ENCODE measurements around the gene DNAJC18. TPM values are rescaled to one million over a fixed set of nuclear protein-coding genes. Genes with fewer than 3 reads are reported as not detected.

Gene DNAJC18
- total and polyA plus RNA-seq, 2 experiments from 2014 or later = 13.4 to 18.9 TPM

DNA sequence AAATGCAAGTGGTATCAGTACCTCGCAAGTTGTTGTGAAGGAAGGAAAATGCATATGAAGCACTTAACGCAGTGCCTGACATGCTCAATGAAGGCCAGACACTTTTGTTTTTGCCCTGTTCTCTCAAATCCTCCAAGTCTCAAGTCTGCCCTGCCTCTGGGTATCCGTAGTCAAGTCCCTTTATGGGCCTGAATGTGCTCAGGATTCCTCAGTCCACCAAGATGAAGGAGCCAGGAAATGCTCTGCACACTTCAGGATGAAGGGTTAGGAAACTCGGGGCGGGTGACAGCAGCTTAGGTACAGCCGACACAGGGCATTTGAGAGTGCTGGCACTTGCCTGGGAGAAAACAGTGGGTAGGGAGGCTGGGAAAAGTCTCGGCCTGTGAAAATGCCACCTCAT, 21.9 kb upstream of the DNAJC18 start:
- H3K27ac ChIP-seq (ENCODE audit: low read depth) = 0 out of 2 replicates have a peak overlapping the region, but pooled peaks have one; percentile 55
- H3K9me2 ChIP-seq (ENCODE audit: insufficient read depth) = no peaks in the 10 kb centered on the region
- Mint-ChIP-seq H3K27ac (no peak overlapping the region), H3K4me1 (peaks cover 33% of the 10 kb centered on the region), H3K4me3 (no peak overlapping the region), H3K36me3 (ENCODE audit: low read depth) (no peaks in the 10 kb centered on the region), H3K27me3 (ENCODE audit: insufficient read depth, low read depth, poor library complexity) (peaks cover 21% of the 10 kb centered on the region), H3K9me3 (no peaks in the 10 kb centered on the region)
- H3K27me3 ChIP-seq (ENCODE audit: insufficient read depth) = no peaks in the 10 kb centered on the region
- H4K20me1 ChIP-seq (replicated peaks; ENCODE audit: insufficient read depth) = no peaks in the 10 kb centered on the region
- peak overlapping the region; percentile 84; the same call in 1 of the 2 replicates for H2AFZ ChIP-seq
- ATAC-seq = no peak
- H3F3A ChIP-seq (replicated peaks; ENCODE audit: low read depth) = 0 out of 2 replicates have a peak, but pooled peaks cover 11% of the 10 kb centered on the region
- H3K4me3 ChIP-seq = no peak overlapping the region
- TF ChIP-seq ZNF331 (CRISPR knock-in tag; IDR thresholded peaks at IDR 0.05; ENCODE audit: low read depth) (no peak), CREB1 (CRISPR knock-in tag; IDR thresholded peaks at IDR 0.05; ENCODE audit: low read depth) (no peak), EZH2phosphoT487 (IDR thresholded peaks at IDR 0.05; ENCODE audit: unreplicated experiment) (no peak), ZNF114 (CRISPR knock-in tag; IDR thresholded peaks at IDR 0.05) (no peak), STAT1 (IDR thresholded peaks at IDR 0.05; ENCODE audit: unreplicated experiment) (no peak), POLR2AphosphoS5 (IDR thresholded peaks at IDR 0.05; ENCODE audit: low read depth) (no peak), NANOG (IDR thresholded peaks at IDR 0.05; ENCODE audit: borderline replicate concordance) (no peak), JUNB (IDR thresholded peaks at IDR 0.05; ENCODE audit: unreplicated experiment) (no peak), EZH2 (IDR thresholded peaks at IDR 0.05; ENCODE audit: low read depth, unreplicated experiment) (no peak)
- TF ChIP-seq, protein P1, sequence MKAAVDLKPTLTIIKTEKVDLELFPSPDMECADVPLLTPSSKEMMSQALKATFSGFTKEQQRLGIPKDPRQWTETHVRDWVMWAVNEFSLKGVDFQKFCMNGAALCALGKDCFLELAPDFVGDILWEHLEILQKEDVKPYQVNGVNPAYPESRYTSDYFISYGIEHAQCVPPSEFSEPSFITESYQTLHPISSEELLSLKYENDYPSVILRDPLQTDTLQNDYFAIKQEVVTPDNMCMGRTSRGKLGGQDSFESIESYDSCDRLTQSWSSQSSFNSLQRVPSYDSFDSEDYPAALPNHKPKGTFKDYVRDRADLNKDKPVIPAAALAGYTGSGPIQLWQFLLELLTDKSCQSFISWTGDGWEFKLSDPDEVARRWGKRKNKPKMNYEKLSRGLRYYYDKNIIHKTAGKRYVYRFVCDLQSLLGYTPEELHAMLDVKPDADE (IDR thresholded peaks at IDR 0.05) = no peak
- TF ChIP-seq, protein P2, sequence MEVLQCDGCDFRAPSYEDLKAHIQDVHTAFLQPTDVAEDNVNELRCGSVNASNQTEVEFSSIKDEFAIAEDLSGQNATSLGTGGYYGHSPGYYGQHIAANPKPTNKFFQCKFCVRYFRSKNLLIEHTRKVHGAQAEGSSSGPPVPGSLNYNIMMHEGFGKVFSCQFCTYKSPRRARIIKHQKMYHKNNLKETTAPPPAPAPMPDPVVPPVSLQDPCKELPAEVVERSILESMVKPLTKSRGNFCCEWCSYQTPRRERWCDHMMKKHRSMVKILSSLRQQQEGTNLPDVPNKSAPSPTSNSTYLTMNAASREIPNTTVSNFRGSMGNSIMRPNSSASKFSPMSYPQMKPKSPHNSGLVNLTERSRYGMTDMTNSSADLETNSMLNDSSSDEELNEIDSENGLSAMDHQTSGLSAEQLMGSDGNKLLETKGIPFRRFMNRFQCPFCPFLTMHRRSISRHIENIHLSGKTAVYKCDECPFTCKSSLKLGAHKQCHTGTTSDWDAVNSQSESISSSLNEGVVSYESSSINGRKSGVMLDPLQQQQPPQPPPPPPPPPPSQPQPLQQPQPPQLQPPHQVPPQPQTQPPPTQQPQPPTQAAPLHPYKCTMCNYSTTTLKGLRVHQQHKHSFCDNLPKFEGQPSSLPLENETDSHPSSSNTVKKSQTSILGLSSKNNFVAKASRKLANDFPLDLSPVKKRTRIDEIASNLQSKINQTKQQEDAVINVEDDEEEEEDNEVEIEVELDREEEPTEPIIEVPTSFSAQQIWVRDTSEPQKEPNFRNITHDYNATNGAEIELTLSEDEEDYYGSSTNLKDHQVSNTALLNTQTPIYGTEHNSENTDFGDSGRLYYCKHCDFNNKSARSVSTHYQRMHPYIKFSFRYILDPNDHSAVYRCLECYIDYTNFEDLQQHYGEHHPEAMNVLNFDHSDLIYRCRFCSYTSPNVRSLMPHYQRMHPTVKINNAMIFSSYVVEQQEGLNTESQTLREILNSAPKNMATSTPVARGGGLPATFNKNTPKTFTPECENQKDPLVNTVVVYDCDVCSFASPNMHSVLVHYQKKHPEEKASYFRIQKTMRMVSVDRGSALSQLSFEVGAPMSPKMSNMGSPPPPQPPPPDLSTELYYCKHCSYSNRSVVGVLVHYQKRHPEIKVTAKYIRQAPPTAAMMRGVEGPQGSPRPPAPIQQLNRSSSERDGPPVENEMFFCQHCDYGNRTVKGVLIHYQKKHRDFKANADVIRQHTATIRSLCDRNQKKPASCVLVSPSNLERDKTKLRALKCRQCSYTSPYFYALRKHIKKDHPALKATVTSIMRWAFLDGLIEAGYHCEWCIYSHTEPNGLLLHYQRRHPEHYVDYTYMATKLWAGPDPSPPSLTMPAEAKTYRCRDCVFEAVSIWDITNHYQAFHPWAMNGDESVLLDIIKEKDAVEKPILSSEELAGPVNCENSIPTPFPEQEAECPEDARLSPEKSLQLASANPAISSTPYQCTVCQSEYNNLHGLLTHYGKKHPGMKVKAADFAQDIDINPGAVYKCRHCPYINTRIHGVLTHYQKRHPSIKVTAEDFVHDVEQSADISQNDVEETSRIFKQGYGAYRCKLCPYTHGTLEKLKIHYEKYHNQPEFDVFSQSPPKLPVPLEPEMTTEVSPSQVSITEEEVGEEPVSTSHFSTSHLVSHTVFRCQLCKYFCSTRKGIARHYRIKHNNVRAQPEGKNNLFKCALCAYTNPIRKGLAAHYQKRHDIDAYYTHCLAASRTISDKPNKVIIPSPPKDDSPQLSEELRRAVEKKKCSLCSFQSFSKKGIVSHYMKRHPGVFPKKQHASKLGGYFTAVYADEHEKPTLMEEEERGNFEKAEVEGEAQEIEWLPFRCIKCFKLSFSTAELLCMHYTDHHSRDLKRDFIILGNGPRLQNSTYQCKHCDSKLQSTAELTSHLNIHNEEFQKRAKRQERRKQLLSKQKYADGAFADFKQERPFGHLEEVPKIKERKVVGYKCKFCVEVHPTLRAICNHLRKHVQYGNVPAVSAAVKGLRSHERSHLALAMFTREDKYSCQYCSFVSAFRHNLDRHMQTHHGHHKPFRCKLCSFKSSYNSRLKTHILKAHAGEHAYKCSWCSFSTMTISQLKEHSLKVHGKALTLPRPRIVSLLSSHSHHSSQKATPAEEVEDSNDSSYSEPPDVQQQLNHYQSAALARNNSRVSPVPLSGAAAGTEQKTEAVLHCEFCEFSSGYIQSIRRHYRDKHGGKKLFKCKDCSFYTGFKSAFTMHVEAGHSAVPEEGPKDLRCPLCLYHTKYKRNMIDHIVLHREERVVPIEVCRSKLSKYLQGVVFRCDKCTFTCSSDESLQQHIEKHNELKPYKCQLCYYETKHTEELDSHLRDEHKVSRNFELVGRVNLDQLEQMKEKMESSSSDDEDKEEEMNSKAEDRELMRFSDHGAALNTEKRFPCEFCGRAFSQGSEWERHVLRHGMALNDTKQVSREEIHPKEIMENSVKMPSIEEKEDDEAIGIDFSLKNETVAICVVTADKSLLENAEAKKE (CRISPR knock-in tag; IDR thresholded peaks at IDR 0.05) = no peak
- TF ChIP-seq, protein P3, sequence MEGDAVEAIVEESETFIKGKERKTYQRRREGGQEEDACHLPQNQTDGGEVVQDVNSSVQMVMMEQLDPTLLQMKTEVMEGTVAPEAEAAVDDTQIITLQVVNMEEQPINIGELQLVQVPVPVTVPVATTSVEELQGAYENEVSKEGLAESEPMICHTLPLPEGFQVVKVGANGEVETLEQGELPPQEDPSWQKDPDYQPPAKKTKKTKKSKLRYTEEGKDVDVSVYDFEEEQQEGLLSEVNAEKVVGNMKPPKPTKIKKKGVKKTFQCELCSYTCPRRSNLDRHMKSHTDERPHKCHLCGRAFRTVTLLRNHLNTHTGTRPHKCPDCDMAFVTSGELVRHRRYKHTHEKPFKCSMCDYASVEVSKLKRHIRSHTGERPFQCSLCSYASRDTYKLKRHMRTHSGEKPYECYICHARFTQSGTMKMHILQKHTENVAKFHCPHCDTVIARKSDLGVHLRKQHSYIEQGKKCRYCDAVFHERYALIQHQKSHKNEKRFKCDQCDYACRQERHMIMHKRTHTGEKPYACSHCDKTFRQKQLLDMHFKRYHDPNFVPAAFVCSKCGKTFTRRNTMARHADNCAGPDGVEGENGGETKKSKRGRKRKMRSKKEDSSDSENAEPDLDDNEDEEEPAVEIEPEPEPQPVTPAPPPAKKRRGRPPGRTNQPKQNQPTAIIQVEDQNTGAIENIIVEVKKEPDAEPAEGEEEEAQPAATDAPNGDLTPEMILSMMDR (conservative IDR thresholded peaks at IDR 0.05; ENCODE audit: low read depth in 2 of 2) = no peak
- TF ChIP-seq, protein P4, sequence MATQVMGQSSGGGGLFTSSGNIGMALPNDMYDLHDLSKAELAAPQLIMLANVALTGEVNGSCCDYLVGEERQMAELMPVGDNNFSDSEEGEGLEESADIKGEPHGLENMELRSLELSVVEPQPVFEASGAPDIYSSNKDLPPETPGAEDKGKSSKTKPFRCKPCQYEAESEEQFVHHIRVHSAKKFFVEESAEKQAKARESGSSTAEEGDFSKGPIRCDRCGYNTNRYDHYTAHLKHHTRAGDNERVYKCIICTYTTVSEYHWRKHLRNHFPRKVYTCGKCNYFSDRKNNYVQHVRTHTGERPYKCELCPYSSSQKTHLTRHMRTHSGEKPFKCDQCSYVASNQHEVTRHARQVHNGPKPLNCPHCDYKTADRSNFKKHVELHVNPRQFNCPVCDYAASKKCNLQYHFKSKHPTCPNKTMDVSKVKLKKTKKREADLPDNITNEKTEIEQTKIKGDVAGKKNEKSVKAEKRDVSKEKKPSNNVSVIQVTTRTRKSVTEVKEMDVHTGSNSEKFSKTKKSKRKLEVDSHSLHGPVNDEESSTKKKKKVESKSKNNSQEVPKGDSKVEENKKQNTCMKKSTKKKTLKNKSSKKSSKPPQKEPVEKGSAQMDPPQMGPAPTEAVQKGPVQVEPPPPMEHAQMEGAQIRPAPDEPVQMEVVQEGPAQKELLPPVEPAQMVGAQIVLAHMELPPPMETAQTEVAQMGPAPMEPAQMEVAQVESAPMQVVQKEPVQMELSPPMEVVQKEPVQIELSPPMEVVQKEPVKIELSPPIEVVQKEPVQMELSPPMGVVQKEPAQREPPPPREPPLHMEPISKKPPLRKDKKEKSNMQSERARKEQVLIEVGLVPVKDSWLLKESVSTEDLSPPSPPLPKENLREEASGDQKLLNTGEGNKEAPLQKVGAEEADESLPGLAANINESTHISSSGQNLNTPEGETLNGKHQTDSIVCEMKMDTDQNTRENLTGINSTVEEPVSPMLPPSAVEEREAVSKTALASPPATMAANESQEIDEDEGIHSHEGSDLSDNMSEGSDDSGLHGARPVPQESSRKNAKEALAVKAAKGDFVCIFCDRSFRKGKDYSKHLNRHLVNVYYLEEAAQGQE (IDR thresholded peaks at IDR 0.05; ENCODE audit: unreplicated experiment) = no peak
- no peaks in the 10 kb centered on the region; the same call in 1 of the 2 replicates for H3K36me3 ChIP-seq (ENCODE audit: insufficient read depth)
- H3K4me2 ChIP-seq = no peak overlapping the region
- DNase-seq (ENCODE audit: low spot score) = no peak
- H3K4me1 ChIP-seq (ENCODE audit: insufficient read depth) = peaks cover 22% of the 10 kb centered on the region
- no peaks in the 10 kb centered on the region for H3K79me2 ChIP-seq (replicated peaks; ENCODE audit: insufficient read depth)
